GM23338 (cell line): ENCODE results near the gene KCNS3.

Experiments used
- CREB1 ChIP-seq: fragments of 250-450 bp; sonication (Bioruptor Pico); IDR thresholded peaks from 2 replicates; pipeline ENCODE4 v1.5.0; 2020; ENCODE audit warnings: low read depth, mild to moderate bottlenecking, moderate library complexity
- CTCF ChIP-seq, 2 experiments: fragments of 200-600 bp in 1 of 2; sonication (generic) in 1 of 2; conservative IDR thresholded peaks; 2 replicates each; pipeline versions ENCODE4 v1.5.1 to v1.6.1; 2016 to 2017; ENCODE audit warnings: antibody characterized with exemption in 2 of 2, low read depth in 2 of 2, mild to moderate bottlenecking in 2 of 2, moderate library complexity in 1 of 2
- ETS1 ChIP-seq: IDR thresholded peaks from 2 replicates; pipeline ENCODE4 v1.6.1; 2016; ENCODE audit warnings: antibody characterized with exemption
- EZH2 ChIP-seq: fragments of 200-600 bp; sonication (generic); IDR thresholded peaks from one replicate; pipeline ENCODE4 v1.8.0; 2017; ENCODE audit warnings: antibody characterized with exemption, mild to moderate bottlenecking, low read depth; ENCODE audit not compliant: unreplicated experiment
- EZH2phosphoT487 ChIP-seq: fragments of 200-600 bp; sonication (generic); IDR thresholded peaks from one replicate; pipeline ENCODE4 v1.8.1; 2018; ENCODE audit warnings: antibody characterized with exemption; ENCODE audit not compliant: unreplicated experiment
- JUNB ChIP-seq: IDR thresholded peaks from one replicate; pipeline ENCODE4 v1.6.1; 2016; ENCODE audit warnings: antibody characterized with exemption; ENCODE audit not compliant: unreplicated experiment
- NANOG ChIP-seq: IDR thresholded peaks from 2 replicates; pipeline ENCODE4 v1.6.1; 2016; ENCODE audit warnings: antibody characterized with exemption, borderline replicate concordance
- POLR2AphosphoS5 ChIP-seq: IDR thresholded peaks from 2 replicates; pipeline ENCODE4 v1.6.1; 2016; ENCODE audit warnings: antibody characterized with exemption, low read depth
- REST ChIP-seq: IDR thresholded peaks from one replicate; pipeline ENCODE4 v1.6.1; 2018; ENCODE audit warnings: antibody characterized with exemption; ENCODE audit not compliant: unreplicated experiment
- STAT1 ChIP-seq: IDR thresholded peaks from one replicate; pipeline ENCODE4 v1.6.1; 2016; ENCODE audit warnings: antibody characterized with exemption; ENCODE audit not compliant: unreplicated experiment
- ZNF114 ChIP-seq: fragments of 250-450 bp; sonication (Bioruptor Pico); IDR thresholded peaks from 2 replicates; pipeline ENCODE4 v1.5.0; 2020; ENCODE audit warnings: mild to moderate bottlenecking, moderate library complexity
- ZNF331 ChIP-seq: fragments of 250-450 bp; sonication (Bioruptor Pico); IDR thresholded peaks from 2 replicates; pipeline ENCODE4 v1.5.0; 2020; ENCODE audit warnings: low read depth, mild to moderate bottlenecking, moderate library complexity
- ZNF462 ChIP-seq: fragments of 250-450 bp; sonication (Bioruptor Pico); IDR thresholded peaks from 2 replicates; pipeline ENCODE4 v1.5.0; 2020; ENCODE audit warnings: mild to moderate bottlenecking, moderate library complexity

GRCh38 chr2:17950006-17950405, 71.5 kb downstream of the KCNS3 start:
- no peak for TF ChIP-seq POLR2AphosphoS5
- TF ChIP-seq ZNF331 (CRISPR knock-in tag): no peak
- no peak for TF ChIP-seq CTCF (conservative IDR thresholded peaks at IDR 0.05; ENCODE audit: low read depth in 2 of 2)
- TF ChIP-seq REST: no peak
- no peak for TF ChIP-seq EZH2
- no peak for TF ChIP-seq ZNF462 (CRISPR knock-in tag)
- TF ChIP-seq EZH2phosphoT487: no peak
- TF ChIP-seq ETS1: no peak
- no peak for TF ChIP-seq CREB1
- no peak for TF ChIP-seq JUNB
- TF ChIP-seq ZNF114 (CRISPR knock-in tag): no peak
- TF ChIP-seq STAT1: no peak
- TF ChIP-seq NANOG: no peak
